ENCODE measurements around the gene BHLHA15. TPM values are rescaled to one million over a fixed set of nuclear protein-coding genes. Genes with fewer than 3 reads are reported as not detected.
A peak's percentile ranks its signal among the peaks of the same experiment; 100 is the strongest.

Gene BHLHA15
- polyA plus RNA-seq, 3 donors: not detected

DNA sequence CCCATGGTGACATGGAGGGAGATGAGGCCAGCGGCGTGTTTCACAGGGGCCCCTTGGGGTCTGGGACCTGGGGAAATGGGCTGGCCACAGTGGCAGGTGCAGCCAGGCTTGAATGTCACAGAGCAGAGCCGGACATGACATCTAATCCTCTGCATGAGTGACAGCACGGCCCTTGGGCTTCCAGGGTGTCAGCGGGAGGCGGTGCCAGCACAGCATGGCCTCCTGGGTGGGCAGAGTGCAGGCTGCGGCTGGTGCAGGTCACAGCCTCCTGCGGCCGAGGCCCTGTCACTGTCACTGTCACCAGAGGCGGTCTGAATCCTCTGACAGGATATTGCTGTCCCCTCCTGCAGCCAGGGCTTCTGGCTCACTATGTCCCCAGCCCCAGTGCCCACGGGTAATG, 18.2 kb downstream of the BHLHA15 start:
- H3K27ac Mint-ChIP-seq: no peak overlapping the region
- no peak overlapping the region for H3K27ac ChIP-seq (ENCODE audit: low read depth in 1 of 2, low read length in 2 of 2)
- no peaks in the 10 kb centered on the region for H3K4me1 ChIP-seq (ENCODE audit: control insufficient read depth in 1 of 2, insufficient read depth in 2 of 2, low read length in 2 of 2)
- H3K9ac ChIP-seq (ENCODE audit: insufficient read depth, low read length, poor library complexity, severe bottlenecking): no peak overlapping the region
- peaks cover 0 to 2% (median 0%) of the 10 kb centered on the region in 3 donors for H3K27me3 Mint-ChIP-seq (ENCODE audit: low read depth in 3 of 3)
- no peaks in the 10 kb centered on the region for H4K20me1 ChIP-seq (ENCODE audit: insufficient read depth, low read length)
- no peak overlapping the region for H3K4me2 ChIP-seq (replicated peaks; ENCODE audit: extremely low read depth, low read length, poor library complexity, severe bottlenecking)
- no peaks in the 10 kb centered on the region for H3K9me3 ChIP-seq (replicated peaks in 1 of 2; ENCODE audit: control insufficient read depth in 1 of 2, insufficient read depth in 1 of 2, low read length in 2 of 2)
- no peaks in the 10 kb centered on the region for H3K4me1 Mint-ChIP-seq
- no peaks in the 10 kb centered on the region for H3K79me2 ChIP-seq (ENCODE audit: insufficient read depth, low read length)
- DNase-seq: no peak
- H2AFZ ChIP-seq (ENCODE audit: insufficient read depth, low read depth, low read length, poor library complexity, severe bottlenecking): no peak overlapping the region
- H3K9me3 Mint-ChIP-seq: no peaks in the 10 kb centered on the region
- H3K36me3 Mint-ChIP-seq: peaks cover 49 to 85% of the 10 kb centered on the region in 2 donors
- peaks cover 65 to 94% of the 10 kb centered on the region in 2 donors for H3K36me3 ChIP-seq (replicated peaks in 1 of 2; ENCODE audit: control insufficient read depth in 1 of 2, insufficient read depth in 2 of 2, low read length in 2 of 2)
- H3K4me3 ChIP-seq (replicated peaks in 1 of 3; ENCODE audit: low read depth in 2 of 3, low read length in 3 of 3): no peak overlapping the region
- intact Hi-C loops (cut with micrococcal nuclease): no loop called here
- 92% methylated on average over 11 of the region's 11 CpGs for WGBS (ENCODE audit: insufficient coverage)
- TF ChIP-seq, protein P1, sequence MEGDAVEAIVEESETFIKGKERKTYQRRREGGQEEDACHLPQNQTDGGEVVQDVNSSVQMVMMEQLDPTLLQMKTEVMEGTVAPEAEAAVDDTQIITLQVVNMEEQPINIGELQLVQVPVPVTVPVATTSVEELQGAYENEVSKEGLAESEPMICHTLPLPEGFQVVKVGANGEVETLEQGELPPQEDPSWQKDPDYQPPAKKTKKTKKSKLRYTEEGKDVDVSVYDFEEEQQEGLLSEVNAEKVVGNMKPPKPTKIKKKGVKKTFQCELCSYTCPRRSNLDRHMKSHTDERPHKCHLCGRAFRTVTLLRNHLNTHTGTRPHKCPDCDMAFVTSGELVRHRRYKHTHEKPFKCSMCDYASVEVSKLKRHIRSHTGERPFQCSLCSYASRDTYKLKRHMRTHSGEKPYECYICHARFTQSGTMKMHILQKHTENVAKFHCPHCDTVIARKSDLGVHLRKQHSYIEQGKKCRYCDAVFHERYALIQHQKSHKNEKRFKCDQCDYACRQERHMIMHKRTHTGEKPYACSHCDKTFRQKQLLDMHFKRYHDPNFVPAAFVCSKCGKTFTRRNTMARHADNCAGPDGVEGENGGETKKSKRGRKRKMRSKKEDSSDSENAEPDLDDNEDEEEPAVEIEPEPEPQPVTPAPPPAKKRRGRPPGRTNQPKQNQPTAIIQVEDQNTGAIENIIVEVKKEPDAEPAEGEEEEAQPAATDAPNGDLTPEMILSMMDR (IDR thresholded peaks at IDR 0.05): no peak
- no peaks in the 10 kb centered on the region for H3K27me3 ChIP-seq (ENCODE audit: control insufficient read depth in 2 of 2, insufficient read depth in 2 of 2, low read length in 2 of 2)
- no peak overlapping the region for H3K4me3 Mint-ChIP-seq

DNA sequence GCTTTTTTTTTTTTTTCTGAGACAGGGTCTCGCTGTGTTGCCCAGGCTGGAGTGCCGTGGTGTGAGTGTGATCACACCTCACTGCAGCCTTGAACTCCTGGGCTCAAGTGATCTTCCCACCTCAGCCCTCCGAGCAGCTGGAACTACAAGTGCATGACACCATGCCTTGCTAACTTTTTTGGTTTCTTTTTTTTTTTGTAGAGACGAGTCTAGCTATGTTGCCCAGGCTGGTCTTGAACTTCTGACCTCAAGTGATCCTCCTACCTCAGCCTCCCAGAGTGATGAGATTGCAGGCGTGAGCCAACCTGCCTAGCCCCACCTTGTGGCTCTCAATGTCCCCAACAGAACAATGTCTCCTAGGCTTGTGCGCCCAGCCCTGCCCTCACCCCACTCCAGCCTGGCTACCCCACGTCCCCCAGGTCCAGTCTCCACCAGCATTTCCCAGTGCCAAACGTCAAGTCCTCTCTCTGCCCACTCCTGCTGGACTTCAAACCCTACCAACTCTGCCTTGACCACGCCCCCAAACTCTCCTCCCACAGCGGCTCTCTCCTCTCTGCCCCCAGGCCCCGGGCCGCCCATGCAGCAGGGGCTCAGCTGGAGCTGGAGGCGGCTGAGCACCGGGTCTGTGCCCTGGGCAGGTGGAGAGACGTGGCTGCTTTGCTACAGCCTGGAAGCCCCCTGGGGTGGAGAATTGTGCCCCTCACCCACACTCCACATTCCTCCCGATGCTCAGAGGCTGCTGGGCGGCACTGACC, 18.9 kb downstream of the BHLHA15 start:
- peak overlapping the region in 3 of 7 donors; percentile 6 to 66 (median 49) for H3K27ac Mint-ChIP-seq

More for the DNA sequence above, 18.9 kb downstream of the BHLHA15 start:
- Histone ChIP-seq H3K36me3 (replicated peaks in 1 of 2; ENCODE audit: control insufficient read depth in 1 of 2, insufficient read depth in 2 of 2, low read length in 2 of 2) (peaks cover 62 to 95% of the 10 kb centered on the region in 2 donors), H3K9me3 (replicated peaks in 1 of 2; ENCODE audit: control insufficient read depth in 1 of 2, insufficient read depth in 1 of 2, low read length in 2 of 2) (no peaks in the 10 kb centered on the region), H3K27ac (ENCODE audit: low read depth in 1 of 2, low read length in 2 of 2) (no peak overlapping the region), H2AFZ (ENCODE audit: insufficient read depth, low read depth, low read length, poor library complexity, severe bottlenecking) (no peak overlapping the region), H3K4me2 (replicated peaks; ENCODE audit: extremely low read depth, low read length, poor library complexity, severe bottlenecking) (no peak overlapping the region), H3K4me1 (ENCODE audit: control insufficient read depth in 1 of 2, insufficient read depth in 2 of 2, low read length in 2 of 2) (no peaks in the 10 kb centered on the region), H3K9ac (ENCODE audit: insufficient read depth, low read length, poor library complexity, severe bottlenecking) (no peak overlapping the region), H3K4me3 (replicated peaks in 1 of 3; ENCODE audit: low read depth in 2 of 3, low read length in 3 of 3) (no peak overlapping the region), H3K27me3 (ENCODE audit: control insufficient read depth in 2 of 2, insufficient read depth in 2 of 2, low read length in 2 of 2) (no peaks in the 10 kb centered on the region), H3K79me2 (ENCODE audit: insufficient read depth, low read length) (no peaks in the 10 kb centered on the region), H4K20me1 (ENCODE audit: insufficient read depth, low read length) (no peaks in the 10 kb centered on the region)
- Mint-ChIP-seq H3K36me3 (peaks cover 54 to 86% of the 10 kb centered on the region in 2 donors), H3K4me3 (no peak overlapping the region), H3K9me3 (no peaks in the 10 kb centered on the region), H3K4me1 (no peaks in the 10 kb centered on the region), H3K27me3 (ENCODE audit: low read depth in 3 of 3) (peaks cover 0 to under 1% (median 0%) of the 10 kb centered on the region in 3 donors)
- DNase-seq: no peak
- intact Hi-C loops (cut with micrococcal nuclease): no loop called here
- WGBS (ENCODE audit: insufficient coverage): 96% methylated on average over 14 of the region's 17 CpGs
- TF ChIP-seq, protein P1 (IDR thresholded peaks at IDR 0.05): no peak
